Stimulated activated naive CD4-positive, alpha-beta T cell (primary cell): ENCODE data around the gene OTOG.

Source experiments
- DNase-seq, 6 experiments: peaks; one replicate each; lab custom pipeline; 2025; lab: John Stamatoyannopoulos, UW

The OTOG gene

DNA sequence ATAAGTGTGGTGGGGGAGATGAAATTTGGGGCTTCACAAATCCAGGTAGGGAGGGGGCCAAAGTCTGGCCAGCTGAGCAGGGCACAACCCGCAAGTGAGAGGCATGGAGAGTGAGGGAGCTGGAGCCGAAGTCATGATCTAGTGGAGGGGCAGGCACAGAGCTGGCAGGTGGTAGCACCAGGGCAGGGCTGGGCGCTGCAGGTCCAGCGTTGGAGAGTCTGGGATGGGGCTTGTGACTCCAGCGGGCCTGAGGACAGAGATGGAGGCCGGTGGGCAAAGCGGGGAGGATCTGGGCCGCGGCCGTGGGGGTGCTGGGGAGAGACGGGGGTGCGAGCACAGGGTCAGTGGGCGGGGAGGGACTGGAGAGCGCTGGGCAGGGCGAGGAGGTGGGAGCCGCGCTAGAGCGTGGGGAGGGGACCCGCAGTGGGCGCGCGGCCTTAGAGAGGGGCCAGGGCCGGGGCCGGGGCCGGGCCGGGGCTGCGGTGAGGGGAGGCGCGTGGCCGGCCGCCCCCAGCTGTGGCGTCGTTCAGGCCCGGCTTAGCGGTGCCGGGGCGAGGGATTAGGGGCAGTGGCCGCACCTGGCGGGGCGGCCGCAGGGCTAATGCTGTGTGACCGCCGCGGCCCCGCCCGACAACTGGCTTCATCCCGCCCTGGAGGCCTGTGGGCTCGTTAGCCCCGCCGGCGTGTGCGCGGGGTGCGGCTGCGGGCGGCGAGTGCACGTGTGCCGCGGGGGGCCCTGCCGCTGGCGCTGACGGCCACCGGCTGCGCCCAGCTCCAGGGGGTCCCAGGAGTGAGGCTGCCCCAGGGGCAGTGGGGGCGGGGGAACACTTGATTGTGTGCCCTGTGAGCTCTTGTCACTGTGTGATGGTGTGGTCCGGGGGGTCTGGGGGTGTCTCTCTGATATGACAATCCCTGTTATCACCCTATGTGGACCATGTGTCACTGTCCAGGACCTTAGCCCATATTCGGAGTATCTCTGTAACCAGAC, 148.7 kb downstream of the OTOG start:
- DNase-seq: no peak

- no peak for DNase-seq
Measured at GRCh38 chr11:17696741-17697140, 149.7 kb downstream of the OTOG start.
